A549 treated with DMSO at 1 μM for 4 hours (cell line): Measurements from ENCODE around the gene OR8J3. TPM values are rescaled to one million over a fixed set of nuclear protein-coding genes. Genes with fewer than 3 reads are reported as not detected.

Source experiments
- total RNA-seq: library from RNA; stranded (reverse); fragments of 200-300 nt; extraction: Qiagen RNA extraction; gene quantifications from 5 replicates; pipeline ENCODE4 v1.2.3, GENCODE V29; 2022; ENCODE audit warnings: low read depth

OR8J3 gene
- total RNA-seq, result not detected in 5 replicates

DNA sequence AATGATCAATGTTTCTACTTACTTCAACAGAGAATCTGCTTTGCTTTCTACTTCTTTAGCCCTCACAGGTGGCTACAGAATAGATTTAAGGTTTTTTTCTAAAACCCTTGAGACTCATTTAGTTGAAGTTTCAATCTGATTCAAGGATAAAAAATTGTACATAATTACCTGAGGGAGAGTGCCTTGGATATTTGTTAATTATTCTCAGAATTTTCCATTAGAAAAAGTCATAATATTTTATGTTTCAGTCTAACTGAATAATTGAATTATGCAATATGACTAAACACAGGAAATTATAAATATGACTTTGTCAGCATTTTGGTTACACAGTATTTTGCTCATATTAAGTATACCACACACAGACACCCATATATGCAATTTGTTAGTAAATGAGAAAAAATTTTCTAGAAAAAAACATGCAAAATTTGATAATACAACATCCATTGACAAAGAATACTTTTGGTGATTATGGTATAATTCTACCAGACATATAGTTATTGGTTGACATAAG, at the start of gene OR8J3:
OR8J3 (minus strand) TSS at position 51 of the 511 bp plus-strand sequence. CDS start 2,483 bp downstream, outside the sequence.

DNA sequence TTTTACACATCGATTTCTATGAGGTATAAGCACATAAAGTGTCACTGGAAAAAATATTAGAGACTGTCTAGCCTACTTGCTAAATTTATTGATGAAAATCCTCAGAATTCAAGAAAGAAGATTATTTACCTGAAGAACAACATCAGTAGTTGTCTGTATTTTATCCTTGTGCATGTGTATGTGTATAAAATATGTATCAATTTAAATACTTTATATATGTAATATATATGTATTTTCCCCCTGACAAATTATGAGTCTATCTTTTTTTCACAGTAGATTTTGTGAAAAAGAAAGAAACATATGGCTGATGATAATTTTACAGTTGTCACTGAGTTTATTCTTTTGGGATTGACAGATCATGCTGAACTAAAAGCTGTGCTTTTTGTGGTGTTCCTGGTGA, 36.3 kb upstream of the OR8J3 start, which contains the start of gene OR5J2:
OR5J2 (plus strand) TSS at position 301 of the 400 bp plus-strand sequence; CDS start at position 301, 0 bp downstream.

DNA sequence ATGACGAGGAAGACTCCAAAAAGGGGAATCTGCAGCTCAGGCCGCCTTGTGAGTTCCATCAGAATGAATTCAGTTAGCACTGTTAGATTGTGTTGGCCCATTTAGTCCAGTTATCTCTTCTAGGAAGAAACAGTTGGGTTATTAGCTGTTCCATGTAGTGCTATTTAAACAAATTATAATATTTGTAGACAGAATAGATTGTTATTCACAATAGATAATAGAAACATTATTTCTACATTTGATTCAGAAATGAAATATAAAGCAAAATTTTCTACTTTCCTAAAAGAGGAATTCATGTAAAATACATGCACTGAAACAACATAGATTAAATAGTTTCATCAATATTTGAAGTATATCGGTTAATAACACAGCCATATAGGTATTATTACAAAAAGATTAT, 20.2 kb upstream of the OR8J3 start, which contains the start of gene OR8K5:
OR8K5 (minus strand) TSS at position 101 of the 400 bp plus-strand sequence; CDS start at position 101, 0 bp downstream.

GRCh38 chr11:56122073-56122472, 17.9 kb downstream of the OR8J3 start, which contains the start of gene OR8H3:
OR8H3 (plus strand) TSS chr11:56122373; CDS start chr11:56122373, 0 bp downstream.

DNA sequence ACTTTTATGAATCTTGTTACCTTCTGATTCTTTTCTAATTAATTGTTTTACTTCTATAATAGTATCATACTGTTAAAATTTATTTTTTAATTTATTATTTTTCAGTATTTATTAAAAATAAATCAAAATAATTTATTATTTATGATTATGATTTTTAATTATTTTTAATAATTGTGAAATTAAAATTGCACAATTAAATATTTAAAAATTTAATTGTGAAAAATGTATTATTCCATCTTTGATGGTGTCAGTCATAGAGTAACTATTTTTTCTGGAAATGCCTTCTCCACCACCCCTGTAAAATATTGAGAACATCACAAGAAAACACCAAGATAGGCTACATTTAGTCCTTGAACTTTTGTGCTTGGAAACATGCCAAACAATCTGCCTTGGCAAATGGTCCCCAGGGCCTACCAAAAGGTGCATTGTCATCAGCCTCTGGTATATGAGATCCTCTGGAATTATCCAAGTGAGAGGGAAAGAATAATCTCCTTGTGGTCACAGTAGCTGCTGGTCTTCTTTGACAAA, 36.7 kb downstream of the OR8J3 start, which contains the start of gene OR8H2:
OR8H2 (plus strand) TSS at position 478 of the 528 bp plus-strand sequence. CDS start 1,356 bp downstream, outside the sequence.

DNA sequence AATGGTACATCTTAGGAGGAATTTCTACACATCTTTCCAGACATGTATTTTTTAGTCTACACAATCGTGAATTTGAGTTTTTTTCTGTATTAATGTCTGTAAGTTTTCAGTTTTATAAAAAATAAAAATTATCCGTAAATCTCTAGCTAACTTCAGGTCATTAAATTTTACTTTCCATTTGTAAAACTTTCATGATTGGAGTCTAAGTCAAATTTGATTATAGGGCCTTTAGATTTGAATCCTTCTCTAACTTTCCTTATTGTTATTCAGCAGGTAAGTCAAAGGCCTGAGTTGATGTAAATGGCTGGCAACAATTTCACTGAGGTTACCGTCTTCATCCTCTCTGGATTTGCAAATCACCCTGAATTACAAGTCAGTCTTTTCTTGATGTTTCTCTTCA, 47.0 kb downstream of the OR8J3 start, which contains the start of gene OR8I2:
OR8I2 (plus strand) TSS at position 301 of the 400 bp plus-strand sequence; CDS start at position 301, 0 bp downstream.

Other genes starting within 250 kb of the OR8J3 start
- gene OR5W2, start 225.6 kb downstream of the OR8J3 start, total RNA-seq, result not detected in 5 replicates
- gene OR5I1, start 203.8 kb downstream of the OR8J3 start, total RNA-seq, result not detected in 5 replicates
- gene OR10AG1, start 170.3 kb downstream of the OR8J3 start, total RNA-seq, result not detected in 5 replicates
- gene OR5F1, start 145.6 kb downstream of the OR8J3 start, total RNA-seq, result not detected in 5 replicates
- not detected in 5 replicates for gene OR5AS1, start 112.5 kb downstream of the OR8J3 start, total RNA-seq
- gene OR8I2, start 46.9 kb downstream of the OR8J3 start, total RNA-seq, result not detected in 5 replicates
- gene OR8H2, start 36.5 kb downstream of the OR8J3 start, total RNA-seq, result not detected in 5 replicates
- not detected in 5 replicates for gene OR8H3, start 17.8 kb downstream of the OR8J3 start, total RNA-seq
- gene OR8K5, start 20.1 kb upstream of the OR8J3 start, total RNA-seq, result not detected in 5 replicates
- gene OR5J2, start 36.4 kb upstream of the OR8J3 start, total RNA-seq, result not detected in 5 replicates
- gene OR5T2, start 94.1 kb upstream of the OR8J3 start, total RNA-seq, result not detected in 5 replicates
- not detected in 5 replicates for gene OR5T3, start 112.1 kb upstream of the OR8J3 start, total RNA-seq
- gene OR5T1, start 134.0 kb upstream of the OR8J3 start, total RNA-seq, result not detected in 5 replicates
- not detected in 5 replicates for gene OR8H1, start 152.1 kb upstream of the OR8J3 start, total RNA-seq
- gene OR8K3, start 174.9 kb upstream of the OR8J3 start, total RNA-seq, result not detected in 5 replicates
- not detected in 5 replicates for gene OR8K1, start 205.8 kb upstream of the OR8J3 start, total RNA-seq
- gene OR8J1, start 214.1 kb upstream of the OR8J3 start, total RNA-seq, result not detected in 5 replicates
- not detected in 5 replicates for gene OR8U1, start 235.4 kb upstream of the OR8J3 start, total RNA-seq